Ovary (tissue), 9 donors: Measurements from ENCODE around the gene ATF3. TPM values are rescaled to one million over a fixed set of nuclear protein-coding genes. Genes with fewer than 3 reads are reported as not detected.

Experiments used
- DNase-seq, 5 donors: peaks; one replicate each; pipeline ENCODE4 v3.0.0-alpha.2; 2019 to 2020
- H3K27ac ChIP-seq, 2 donors: fragments of 200-600 bp; one replicate each; pipeline versions ENCODE4 v1.5.1 to v1.8.0; 2019 to 2022
- H3K27me3 ChIP-seq: fragments of 200-600 bp; one replicate; pipeline ENCODE4 v1.8.0; 2022
- H3K36me3 ChIP-seq: fragments of 200-600 bp; sonication (generic); one replicate; pipeline ENCODE4 v1.5.1; 2019
- H3K4me1 ChIP-seq: one replicate; pipeline ENCODE4 v1.8.1; 2013; ENCODE audit warnings: mild to moderate bottlenecking, moderate library complexity; ENCODE audit not compliant: insufficient read depth
- H3K4me3 ChIP-seq: fragments of 200-600 bp; sonication (generic); one replicate; pipeline ENCODE4 v1.5.1; 2017
- H3K9me3 ChIP-seq, 2 donors: fragments of 200-600 bp in 1 of 2; sonication (generic) in 1 of 2; one replicate each; pipeline versions ENCODE4 v1.5.1 to v1.8.1; 2013 to 2019; ENCODE audit warnings: mild to moderate bottlenecking in 1 of 2, moderate library complexity in 1 of 2
- EP300 ChIP-seq: sonication (generic); formaldehyde crosslinking; IDR thresholded peaks from one replicate; pipeline ENCODE4 v1.6.1; 2017; ENCODE audit warnings: antibody characterized with exemption
- POLR2A ChIP-seq: fragments of 450-650 bp; IDR thresholded peaks from one replicate; pipeline ENCODE4 v1.6.1; 2017; ENCODE audit warnings: antibody characterized with exemption, mild to moderate bottlenecking, moderate library complexity
- WGBS, 3 donors: extraction: QIAGEN DNeasy Blood & Tissue Kit in 1 of 3; methylation state at CpG; one replicate each; pipeline versions ENCODE4 v1.1.5 to v1.1.7; 2013 to 2017; 5-methylcytosine and 5-hydroxymethylcytosine counted together
- intact Hi-C, 4 donors: fragments of 100-400 bp; cut with DNase I; formaldehyde crosslinking; loops; one replicate each; pipeline versions ENCODE4 v1.11.0 to v1.15.1; 2022 to 2023
- polyA plus RNA-seq, 2 donors: library from polyadenylated mRNA; stranded (reverse); fragments of 200-250 nt in 1 of 2; fragments of 350-450 nt in 1 of 2; fragmentation: Illumina TruSeq in 1 of 2; extraction: RNeasy Lipid Tissue Mini Kit (QIAGEN cat#74804) in 1 of 2; gene quantifications; one replicate each; pipeline ENCODE4 v1.2.3, GENCODE V29; 2013 to 2014
- total RNA-seq, 7 donors: library from RNA; depleted of rRNA in 2 of 7; stranded (reverse); fragments of >200 nt in 2 of 7; fragmentation: NEBNext Ultra II Directional in 3 of 7; extraction: Animal tissue kit (Norgen Biotek cat#: 25700) in 3 of 7; gene quantifications; one replicate each; pipeline versions ENCODE4 v1.1.0 to v1.2.4, GENCODE V29; 2016 to 2023
- TF ChIP-seq, protein P1 (sequence below), 3 donors: fragments of 450-650 bp in 2 of 3; fragments of 200-600 bp in 1 of 3; IDR thresholded peaks; one replicate each; pipeline versions ENCODE4 v1.5.1 to v1.8.0; 2016 to 2022; ENCODE audit warnings: antibody characterized with exemption in 3 of 3, mild to moderate bottlenecking in 1 of 3
- donor health status: DM: no; HTN: no; CAD: no; lungs with moderate emphysema.
- donor health status: DM: no; HTN: no; CAD: no.
- donor health status: Bipolar disorder and iron deficiency.
- donor health status: DM: yes; HTN: yes; CAD: no.
- donor health status: DM: no; HTN: no; CAD: no.
- donor health status: DM: yes; HTN: yes; CAD: no.

The ATF3 gene
- total and polyA plus RNA-seq, 9 donors: 2.9 to 132 (median 19.4) TPM

DNA sequence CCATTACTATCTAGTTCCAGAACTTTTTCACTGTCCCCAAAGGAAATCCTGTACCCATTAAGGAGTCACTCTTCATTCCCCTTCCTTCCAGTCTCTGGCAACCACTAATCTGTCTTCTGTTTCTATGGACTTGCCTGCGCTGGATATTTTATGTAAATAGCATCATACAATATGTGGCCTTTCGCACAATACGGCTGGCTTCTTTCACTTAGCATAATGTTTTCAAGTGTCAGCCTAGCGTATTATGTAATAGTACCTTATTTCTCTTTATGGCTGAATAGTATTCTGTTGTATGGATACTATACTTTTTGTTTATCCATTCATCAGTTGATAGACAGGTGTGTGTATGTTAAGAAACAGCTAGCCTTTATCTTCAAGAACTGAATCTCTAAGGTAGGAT is 14.3 kb downstream of the ATF3 start:
- Histone ChIP-seq H3K4me1 (no peaks in the 10 kb centered on the region), H3K36me3 (no peaks in the 10 kb centered on the region), H3K4me3 (no peak overlapping the region), H3K27me3 (no peaks in the 10 kb centered on the region), H3K27ac (no peak overlapping the region), H3K9me3 (no peaks in the 10 kb centered on the region)
- 85 to 97% (median 94%) methylated on average over 4 of the region's 4 CpGs for WGBS, 3 donors
- TF ChIP-seq, protein P1, sequence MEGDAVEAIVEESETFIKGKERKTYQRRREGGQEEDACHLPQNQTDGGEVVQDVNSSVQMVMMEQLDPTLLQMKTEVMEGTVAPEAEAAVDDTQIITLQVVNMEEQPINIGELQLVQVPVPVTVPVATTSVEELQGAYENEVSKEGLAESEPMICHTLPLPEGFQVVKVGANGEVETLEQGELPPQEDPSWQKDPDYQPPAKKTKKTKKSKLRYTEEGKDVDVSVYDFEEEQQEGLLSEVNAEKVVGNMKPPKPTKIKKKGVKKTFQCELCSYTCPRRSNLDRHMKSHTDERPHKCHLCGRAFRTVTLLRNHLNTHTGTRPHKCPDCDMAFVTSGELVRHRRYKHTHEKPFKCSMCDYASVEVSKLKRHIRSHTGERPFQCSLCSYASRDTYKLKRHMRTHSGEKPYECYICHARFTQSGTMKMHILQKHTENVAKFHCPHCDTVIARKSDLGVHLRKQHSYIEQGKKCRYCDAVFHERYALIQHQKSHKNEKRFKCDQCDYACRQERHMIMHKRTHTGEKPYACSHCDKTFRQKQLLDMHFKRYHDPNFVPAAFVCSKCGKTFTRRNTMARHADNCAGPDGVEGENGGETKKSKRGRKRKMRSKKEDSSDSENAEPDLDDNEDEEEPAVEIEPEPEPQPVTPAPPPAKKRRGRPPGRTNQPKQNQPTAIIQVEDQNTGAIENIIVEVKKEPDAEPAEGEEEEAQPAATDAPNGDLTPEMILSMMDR (IDR thresholded peaks at IDR 0.05): no peak
- TF ChIP-seq EP300: no peak
- TF ChIP-seq POLR2A: no peak
- intact Hi-C loops: no loop called here
- no peak for DNase-seq

DNA sequence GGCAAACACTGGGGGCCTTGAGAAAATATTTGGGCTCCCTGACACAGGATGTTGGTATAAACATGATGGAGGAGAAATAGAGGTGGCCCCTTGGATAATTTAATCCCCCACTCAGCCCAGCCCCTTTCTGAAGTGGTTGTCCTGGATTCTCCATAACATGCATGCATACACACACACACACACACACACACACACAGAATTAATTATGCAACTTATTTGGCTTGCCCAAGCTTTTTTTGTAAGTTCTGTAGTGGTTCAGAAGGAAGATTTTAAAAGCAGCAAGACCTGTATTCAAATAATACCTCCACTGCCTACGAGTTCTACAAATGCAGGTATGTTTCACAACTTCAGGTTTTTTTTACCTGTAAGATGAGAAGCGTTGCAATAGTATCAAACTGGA is 15.0 kb downstream of the ATF3 start:
- TF ChIP-seq, protein P1 (IDR thresholded peaks at IDR 0.05): no peak
- TF ChIP-seq POLR2A: no peak
- DNase-seq: no peak
- no peak overlapping the region for H3K27ac ChIP-seq
- no peaks in the 10 kb centered on the region for H3K4me1 ChIP-seq
- no peak overlapping the region for H3K4me3 ChIP-seq
- WGBS, 3 donors: 86 to 93% (median 92%) methylated on average over 2 of the region's 2 CpGs
- H3K36me3 ChIP-seq: no peaks in the 10 kb centered on the region
- intact Hi-C loops: no loop called here
- H3K9me3 ChIP-seq: no peaks in the 10 kb centered on the region
- no peaks in the 10 kb centered on the region for H3K27me3 ChIP-seq

DNA sequence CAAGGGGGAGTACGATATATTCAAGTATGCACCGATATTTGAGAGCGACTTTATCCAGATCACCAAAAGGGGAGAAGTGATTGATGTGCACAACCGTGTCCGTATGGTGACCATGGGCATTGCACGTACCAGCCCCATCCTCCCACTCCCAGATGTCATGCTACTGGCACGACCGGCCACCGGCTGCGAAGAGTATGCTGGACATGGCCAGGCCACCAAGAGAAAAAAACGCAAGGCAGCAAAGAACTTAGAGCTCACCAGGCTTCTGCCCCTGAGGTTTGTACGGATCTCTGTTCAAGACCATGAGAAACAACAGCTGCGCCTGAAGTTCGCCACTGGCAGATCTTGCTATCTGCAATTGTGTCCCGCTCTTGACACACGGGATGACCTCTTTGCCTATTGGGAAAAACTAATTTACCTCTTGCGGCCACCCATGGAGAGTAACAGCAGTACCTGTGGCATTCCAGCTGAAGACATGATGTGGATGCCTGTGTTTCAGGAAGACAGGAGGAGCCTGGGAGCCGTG is 16.5 kb downstream of the ATF3 start:
- Histone ChIP-seq H3K27ac (no peak overlapping the region), H3K36me3 (no peaks in the 10 kb centered on the region), H3K27me3 (no peaks in the 10 kb centered on the region), H3K4me1 (no peaks in the 10 kb centered on the region), H3K9me3 (no peaks in the 10 kb centered on the region), H3K4me3 (no peak overlapping the region)
- no peak for DNase-seq
- intact Hi-C loops: no loop called here
- TF ChIP-seq, protein P1 (IDR thresholded peaks at IDR 0.05): no peak
- TF ChIP-seq POLR2A (no peak), EP300 (no peak)
- 82 to 88% (median 85%) methylated on average over 18 of the region's 18 CpGs for WGBS, 3 donors

DNA sequence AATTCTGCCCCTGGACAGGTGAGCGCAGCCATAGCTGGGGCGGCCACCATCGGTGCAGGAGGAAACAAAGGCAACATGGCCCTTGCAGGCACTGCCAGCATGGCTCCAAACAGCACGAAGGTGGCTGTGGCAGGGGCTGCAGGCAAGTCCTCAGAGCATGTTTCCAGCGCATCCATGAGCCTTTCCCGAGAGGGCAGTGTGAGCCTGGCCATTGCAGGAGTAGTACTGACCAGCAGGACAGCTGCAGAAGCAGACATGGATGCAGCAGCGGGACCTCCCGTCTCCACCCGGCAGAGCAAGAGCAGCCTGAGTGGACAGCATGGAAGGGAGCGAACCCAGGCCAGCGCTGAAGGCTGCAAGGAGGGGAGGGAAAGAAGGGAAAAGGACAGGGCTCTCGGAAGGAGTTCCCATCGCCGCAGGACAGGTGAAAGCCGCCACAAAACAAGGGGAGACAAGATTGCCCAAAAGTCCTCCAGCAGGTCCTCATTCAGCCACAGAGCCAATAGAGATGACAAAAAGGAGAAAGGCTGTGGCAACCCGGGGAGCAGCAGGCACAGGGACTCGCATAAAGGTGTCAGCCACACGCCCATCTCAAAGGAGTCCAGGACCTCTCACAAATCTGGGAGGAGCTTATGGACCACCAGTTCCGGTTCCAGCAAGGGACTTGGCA is 17.4 kb downstream of the ATF3 start:
- H3K4me3 ChIP-seq: no peak overlapping the region
- no peak overlapping the region for H3K27ac ChIP-seq
- TF ChIP-seq EP300: no peak
- TF ChIP-seq, protein P1 (IDR thresholded peaks at IDR 0.05): no peak
- no peak for TF ChIP-seq POLR2A
- no peaks in the 10 kb centered on the region for H3K36me3 ChIP-seq
- no peaks in the 10 kb centered on the region for H3K4me1 ChIP-seq
- intact Hi-C loops: no loop called here
- H3K27me3 ChIP-seq: no peaks in the 10 kb centered on the region
- no peaks in the 10 kb centered on the region for H3K9me3 ChIP-seq
- no peak for DNase-seq
- 84 to 86% (median 85%) methylated on average over 19 of the region's 19 CpGs for WGBS, 3 donors
